Cardiac fibroblast (primary cell): ENCODE data around the gene SYT2.
"Not testable (repeated sequence)": the region's sequence is repeated elsewhere in the genome, so short reads cannot be mapped to it uniquely, and the experiment has no call there.

Source experiments
- DNase-seq, 2 donors: peaks; one replicate each; pipeline versions ENCODE4 v3.0.0 to v3.0.0-alpha.2; 2010; ENCODE audit warnings: low read depth in 2 of 2
- H3K4me3 ChIP-seq, 2 donors: replicated peaks in 1 of 2; 1 replicate in 1 of 2; 2 replicates in 1 of 2; pipeline ENCODE4 v1.5.1; 2011; ENCODE audit warnings: low read depth in 2 of 2, low read length in 2 of 2, mild to moderate bottlenecking in 2 of 2, moderate library complexity in 1 of 2
- TF ChIP-seq, protein P1 (sequence below): IDR thresholded peaks from one replicate; pipeline ENCODE4 v1.5.1; 2011; ENCODE audit warnings: low read depth, mild to moderate bottlenecking, low read length, inconsistent platforms

The SYT2 gene

DNA sequence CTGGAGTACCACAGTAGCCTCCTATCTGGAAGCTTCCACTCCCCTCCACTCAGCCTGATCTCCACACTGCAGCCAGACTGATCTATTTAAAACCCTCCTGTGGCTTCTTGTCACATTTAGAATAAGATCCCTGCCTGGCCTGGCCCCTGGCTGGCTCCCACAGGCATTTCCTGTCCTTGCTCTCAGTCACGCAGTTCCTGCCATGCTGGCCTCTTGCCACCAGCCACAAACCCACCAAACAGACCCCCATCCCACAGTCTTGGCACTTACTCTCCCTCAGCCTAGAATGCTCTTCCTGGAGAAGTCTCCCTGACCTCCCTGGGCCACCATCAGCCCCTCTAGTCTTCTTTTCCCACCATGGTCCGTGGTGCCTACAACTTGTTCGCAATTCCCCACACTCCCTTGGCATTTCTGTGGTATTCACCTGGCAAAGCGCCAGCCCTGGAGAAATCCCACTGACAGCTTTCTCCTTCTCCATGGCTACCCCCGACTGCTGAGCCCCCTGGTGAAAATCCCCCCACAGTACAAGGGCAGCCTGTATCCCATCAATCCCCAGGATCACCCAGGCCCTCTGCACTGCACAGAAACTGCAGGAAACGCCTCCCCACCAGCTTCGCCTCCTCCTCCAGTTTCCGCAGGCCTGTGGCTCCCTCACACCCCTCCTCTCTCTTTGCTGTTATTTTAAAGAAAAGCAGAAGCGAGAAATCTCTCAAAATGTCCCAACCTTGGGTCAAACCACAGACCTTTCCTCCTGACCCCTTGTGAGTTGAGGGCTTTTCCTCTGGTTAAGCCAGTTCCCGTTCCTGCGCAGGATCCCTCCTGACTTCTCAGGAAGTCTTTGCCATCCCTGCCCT is 94.5 kb downstream of the SYT2 start:
- peak; percentile 52 to 77 for DNase-seq
- H3K4me3 ChIP-seq: no peak overlapping the region
- TF ChIP-seq, protein P1, sequence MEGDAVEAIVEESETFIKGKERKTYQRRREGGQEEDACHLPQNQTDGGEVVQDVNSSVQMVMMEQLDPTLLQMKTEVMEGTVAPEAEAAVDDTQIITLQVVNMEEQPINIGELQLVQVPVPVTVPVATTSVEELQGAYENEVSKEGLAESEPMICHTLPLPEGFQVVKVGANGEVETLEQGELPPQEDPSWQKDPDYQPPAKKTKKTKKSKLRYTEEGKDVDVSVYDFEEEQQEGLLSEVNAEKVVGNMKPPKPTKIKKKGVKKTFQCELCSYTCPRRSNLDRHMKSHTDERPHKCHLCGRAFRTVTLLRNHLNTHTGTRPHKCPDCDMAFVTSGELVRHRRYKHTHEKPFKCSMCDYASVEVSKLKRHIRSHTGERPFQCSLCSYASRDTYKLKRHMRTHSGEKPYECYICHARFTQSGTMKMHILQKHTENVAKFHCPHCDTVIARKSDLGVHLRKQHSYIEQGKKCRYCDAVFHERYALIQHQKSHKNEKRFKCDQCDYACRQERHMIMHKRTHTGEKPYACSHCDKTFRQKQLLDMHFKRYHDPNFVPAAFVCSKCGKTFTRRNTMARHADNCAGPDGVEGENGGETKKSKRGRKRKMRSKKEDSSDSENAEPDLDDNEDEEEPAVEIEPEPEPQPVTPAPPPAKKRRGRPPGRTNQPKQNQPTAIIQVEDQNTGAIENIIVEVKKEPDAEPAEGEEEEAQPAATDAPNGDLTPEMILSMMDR: no peak

DNA sequence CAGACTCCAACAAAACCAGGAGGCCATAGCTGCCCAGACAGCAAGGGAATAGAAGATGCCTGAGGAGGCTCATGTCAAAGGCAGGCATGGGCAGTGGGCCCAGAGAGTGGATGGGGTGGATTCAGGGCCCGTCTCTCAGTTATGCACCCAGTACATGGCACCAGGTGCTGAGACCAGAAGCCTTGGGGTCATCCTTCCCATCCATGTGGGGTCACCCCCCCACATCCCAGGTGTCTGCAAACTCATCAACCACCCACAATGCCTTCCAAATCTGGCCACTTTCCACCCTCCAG is 95.1 kb downstream of the SYT2 start:
- H3K4me3 ChIP-seq, DNase-seq: not testable (repeated sequence)

DNA sequence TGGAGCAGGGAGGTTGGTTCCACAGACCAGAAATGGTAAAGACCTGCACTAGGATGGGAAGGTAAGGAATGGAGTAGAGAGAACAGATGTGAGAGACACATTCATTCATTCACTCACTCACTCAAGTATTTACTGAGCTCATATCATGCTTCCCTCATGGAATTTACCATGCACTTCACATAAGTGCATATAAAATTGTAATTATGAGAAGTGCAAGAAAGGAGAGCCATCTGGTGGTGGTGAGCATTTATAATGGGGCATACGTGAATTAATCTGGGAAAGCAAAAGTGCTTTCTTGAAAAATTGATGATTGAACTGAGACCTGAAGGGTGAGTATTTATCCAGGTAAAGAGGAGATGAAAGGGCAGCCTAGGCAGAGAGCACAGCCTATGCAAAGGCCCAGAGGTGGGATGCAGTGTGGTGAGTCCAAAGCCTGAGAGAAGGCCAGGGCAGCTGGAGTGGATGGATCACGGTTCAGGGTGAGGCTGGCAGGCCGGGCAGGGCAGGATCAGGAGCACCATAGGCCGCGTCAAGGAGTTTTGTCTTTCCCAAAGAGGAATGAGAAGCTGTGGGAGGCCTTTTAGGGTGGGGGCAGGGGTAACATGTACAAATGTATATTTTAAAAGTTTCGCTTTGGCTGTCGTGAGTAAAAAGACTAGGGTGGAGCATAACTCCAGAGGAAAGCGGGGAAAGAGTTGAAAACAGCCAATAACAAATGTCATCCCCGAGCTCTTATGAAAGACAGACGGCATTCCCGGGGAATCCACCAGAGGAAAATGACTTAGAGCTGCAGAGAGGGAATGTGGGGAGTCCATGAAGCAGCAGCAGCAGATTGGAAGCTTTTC is 95.7 kb downstream of the SYT2 start:
- TF ChIP-seq, protein P1: peak; percentile 27
- H3K4me3 ChIP-seq: not testable (repeated sequence)
- peak; percentile 27 to 47 for DNase-seq

DNA sequence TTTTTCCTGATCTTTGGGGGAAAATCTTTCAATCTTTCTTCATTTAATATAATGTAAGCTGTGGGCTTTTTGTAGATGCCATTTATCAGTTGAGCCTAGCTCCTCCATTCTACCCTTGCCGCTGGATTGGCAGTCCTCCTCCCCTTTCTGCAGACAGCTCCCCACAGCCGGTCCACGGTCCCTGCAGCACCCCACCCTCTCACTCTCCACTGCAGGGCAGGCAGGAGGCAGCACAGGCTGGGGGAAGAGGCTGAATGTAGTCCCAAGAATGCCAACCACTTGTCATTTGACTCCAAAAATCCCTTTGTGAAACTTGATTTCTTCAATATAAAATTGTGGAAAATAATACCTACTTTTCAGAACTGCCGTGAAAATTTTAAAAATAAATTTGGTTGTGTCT is 96.7 kb downstream of the SYT2 start:
- H3K4me3 ChIP-seq: no peak overlapping the region
- DNase-seq: no peak
- TF ChIP-seq, protein P1: no peak

DNA sequence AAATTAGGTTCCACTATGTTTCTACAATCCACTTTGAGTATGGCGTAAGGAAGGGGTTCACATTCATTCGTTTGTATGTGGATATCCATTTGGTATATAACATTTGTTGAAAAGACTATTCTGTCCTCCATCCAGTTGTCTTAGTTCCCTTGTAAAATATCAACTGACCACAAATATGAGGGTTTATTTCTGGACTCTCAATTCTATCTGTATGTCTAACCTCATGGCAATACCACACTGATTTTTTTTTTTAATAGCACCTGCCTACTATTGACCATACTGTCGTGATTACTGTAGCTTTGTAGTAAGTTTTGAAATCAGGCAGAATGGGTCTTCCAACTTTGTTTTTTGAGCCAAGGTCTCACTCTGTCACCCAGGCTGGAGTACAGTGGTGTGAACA is 98.2 kb downstream of the SYT2 start:
- H3K4me3 ChIP-seq, DNase-seq: not testable (repeated sequence)

DNA sequence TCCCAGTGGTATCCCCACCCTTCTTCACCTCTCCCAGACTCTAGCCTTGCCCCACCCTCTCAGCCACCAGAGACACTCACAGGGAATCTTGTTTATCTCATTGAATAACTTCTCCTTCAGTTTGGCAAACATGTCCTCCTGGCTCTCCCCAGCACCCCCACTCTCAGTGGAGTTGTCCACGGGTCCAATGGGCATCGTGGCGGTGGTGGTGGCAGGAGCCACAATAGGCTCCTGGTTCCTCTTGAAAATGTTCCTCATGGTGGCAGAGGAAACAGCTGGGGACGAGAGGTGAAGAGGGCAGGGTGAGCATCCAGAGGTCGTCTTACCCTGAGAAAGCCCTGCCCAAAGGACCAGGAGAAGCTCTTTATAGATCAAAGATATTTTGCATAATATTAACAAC is 104.7 kb downstream of the SYT2 start:
- no peak for DNase-seq
- TF ChIP-seq, protein P1: no peak

DNA sequence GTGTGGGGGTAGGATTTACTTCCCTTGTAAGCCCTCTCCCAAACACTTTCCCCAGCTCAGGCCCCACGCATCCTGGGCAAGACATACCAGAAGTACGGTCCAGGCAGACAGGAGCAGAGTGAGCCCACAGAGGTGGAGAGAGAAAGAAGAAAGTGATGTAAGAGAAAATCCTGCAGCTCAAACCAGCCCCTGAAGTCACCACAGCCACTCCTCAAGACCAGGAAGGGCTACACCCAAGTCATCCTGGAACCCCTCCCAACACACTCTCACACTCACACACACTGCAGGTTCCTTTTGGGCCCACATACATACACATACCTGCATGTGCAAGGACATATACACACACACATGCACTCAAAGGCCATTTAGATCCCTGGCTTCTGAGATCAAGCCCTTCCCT is 106.8 kb downstream of the SYT2 start:
- TF ChIP-seq, protein P1: no peak
- DNase-seq: no peak
- H3K4me3 ChIP-seq: no peak overlapping the region

More for the DNA sequence above, 104.7 kb downstream of the SYT2 start:
- no peak overlapping the region for H3K4me3 ChIP-seq
